D721Med (cell line): ENCODE data around the gene RNF180.
"Not testable (repeated sequence)": the region's sequence is repeated elsewhere in the genome, so short reads cannot be mapped to it uniquely, and the experiment has no call there.

ENCODE experiments used
- DNase-seq: peaks from one replicate; pipeline ENCODE4 v3.0.0; 2011; ENCODE audit warnings: low spot score; ENCODE audit not compliant: insufficient read length
- FAIRE-seq: peaks from 2 replicates; lab custom pipeline; 2011; peaks lifted over from hg19 to GRCh38; lab: Jason Lieb, UNC
- TF ChIP-seq, protein P1 (sequence below): IDR thresholded peaks from 2 replicates; pipeline ENCODE4 v1.5.1; 2012; ENCODE audit warnings: mild to moderate bottlenecking, control low read depth; ENCODE audit not compliant: insufficient read depth; ENCODE audit errors: missing control alignments

Gene RNF180

DNA sequence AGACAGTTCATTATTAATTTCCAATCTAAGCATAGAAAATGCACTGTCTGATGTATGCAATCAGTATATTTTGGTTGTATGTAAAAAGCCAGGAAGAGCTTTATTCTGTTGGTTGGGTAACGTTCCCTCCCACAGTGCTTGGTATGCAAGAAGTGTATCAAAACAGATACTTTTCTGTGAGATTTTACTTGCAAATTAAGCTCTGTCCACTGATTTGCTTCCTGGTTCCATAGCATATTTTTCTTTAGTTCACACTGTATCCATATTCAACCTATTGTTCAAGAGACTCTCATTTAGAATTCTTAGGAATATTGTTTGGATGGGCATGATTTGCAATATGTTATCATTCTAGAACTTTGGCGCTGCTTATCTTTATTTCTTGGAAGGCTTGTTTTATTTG, 47.4 kb downstream of the RNF180 start:
- no peak for FAIRE-seq
- no peak for DNase-seq
- TF ChIP-seq, protein P1, sequence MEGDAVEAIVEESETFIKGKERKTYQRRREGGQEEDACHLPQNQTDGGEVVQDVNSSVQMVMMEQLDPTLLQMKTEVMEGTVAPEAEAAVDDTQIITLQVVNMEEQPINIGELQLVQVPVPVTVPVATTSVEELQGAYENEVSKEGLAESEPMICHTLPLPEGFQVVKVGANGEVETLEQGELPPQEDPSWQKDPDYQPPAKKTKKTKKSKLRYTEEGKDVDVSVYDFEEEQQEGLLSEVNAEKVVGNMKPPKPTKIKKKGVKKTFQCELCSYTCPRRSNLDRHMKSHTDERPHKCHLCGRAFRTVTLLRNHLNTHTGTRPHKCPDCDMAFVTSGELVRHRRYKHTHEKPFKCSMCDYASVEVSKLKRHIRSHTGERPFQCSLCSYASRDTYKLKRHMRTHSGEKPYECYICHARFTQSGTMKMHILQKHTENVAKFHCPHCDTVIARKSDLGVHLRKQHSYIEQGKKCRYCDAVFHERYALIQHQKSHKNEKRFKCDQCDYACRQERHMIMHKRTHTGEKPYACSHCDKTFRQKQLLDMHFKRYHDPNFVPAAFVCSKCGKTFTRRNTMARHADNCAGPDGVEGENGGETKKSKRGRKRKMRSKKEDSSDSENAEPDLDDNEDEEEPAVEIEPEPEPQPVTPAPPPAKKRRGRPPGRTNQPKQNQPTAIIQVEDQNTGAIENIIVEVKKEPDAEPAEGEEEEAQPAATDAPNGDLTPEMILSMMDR = no peak

DNA sequence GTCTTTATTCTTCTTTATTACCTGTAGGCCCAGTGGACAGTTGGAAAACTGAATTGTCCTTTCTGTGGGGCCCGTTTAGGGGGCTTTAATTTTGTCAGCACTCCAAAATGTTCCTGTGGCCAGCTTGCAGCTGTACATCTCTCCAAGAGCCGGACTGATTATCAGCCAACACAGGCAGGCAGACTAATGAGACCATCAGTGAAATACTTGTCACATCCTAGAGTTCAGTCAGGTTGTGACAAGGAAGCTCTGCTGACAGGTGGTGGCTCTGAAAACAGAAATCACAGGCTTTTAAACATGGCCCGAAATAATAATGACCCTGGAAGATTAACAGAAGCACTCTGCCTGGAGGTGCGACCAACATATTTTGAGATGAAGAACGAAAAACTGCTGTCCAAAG, 47.9 kb downstream of the RNF180 start:
- TF ChIP-seq, protein P1 = no peak
- FAIRE-seq (no peak), DNase-seq (no peak)

DNA sequence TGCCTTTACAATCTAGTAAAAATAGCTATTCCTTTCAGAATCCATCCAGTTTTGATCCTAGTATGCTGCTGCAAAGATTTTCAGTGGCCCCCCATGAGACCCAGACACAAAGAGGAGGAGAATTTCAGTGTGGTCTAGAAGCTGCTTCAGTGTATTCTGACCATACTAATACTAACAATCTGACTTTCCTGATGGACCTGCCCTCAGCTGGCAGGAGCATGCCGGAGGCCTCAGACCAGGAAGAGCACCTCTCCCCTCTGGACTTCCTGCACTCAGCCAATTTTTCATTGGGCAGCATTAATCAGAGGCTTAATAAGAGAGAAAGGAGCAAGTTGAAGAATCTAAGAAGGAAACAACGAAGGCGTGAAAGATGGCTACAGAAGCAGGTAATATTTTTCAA, 48.5 kb downstream of the RNF180 start:
- FAIRE-seq = no peak
- no peak for DNase-seq
- TF ChIP-seq, protein P1 = no peak

DNA sequence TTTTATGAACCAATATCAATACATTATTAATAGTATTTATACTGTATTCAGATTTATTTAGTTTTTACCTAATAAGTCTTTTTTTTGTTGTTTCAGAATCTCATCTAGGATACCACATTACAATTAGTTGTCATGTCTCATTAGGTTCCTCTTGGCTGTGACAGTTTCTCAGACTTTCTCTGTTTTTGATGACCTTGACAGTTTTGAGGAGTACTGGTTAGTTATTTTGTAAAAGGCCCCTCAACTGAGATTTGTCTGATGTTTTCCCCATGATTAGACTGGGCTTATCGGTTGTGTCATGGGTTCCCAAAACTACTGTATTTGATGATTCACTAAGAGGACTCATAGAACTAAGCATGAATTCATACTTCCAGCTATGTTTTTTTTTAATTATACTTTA, 56.3 kb downstream of the RNF180 start:
- DNase-seq (no peak), FAIRE-seq (no peak)
- TF ChIP-seq, protein P1 = no peak

DNA sequence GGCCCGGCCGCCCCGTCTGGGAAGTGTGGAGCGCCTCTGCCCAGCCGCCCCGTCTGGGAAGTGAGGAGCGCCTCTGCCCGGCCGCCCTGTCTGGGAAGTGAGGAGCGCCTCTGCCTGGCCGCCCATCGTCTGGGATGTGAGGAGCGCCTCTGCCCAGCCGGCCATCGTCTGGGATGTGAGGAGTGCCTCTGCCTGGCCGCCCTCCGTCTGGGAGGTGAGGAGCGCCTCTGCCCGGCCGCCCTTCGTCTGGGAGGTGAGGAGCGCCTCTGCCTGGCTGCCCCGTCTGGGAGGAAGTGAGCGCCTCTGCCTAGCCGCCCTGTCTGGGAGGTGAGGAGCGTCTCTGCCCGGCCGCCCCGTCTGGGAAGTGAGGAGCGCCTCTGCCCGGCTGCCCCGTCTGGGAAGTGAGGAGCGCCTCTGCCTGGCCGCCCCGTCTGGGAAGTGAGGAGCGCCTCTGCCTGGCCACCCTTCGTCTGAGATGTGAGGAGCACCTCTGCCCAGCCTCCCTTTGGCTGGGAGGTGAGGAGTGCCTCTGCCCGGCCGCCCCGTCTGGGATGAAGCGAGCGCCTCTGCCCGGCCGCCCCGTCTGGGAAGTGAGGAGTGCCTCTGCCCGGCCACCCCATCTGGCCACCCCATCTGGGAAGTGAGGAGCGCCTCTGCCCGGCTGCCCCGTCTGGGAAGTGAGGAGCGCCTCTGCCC, 59.8 kb downstream of the RNF180 start:
- DNase-seq, FAIRE-seq: not testable (repeated sequence)

DNA sequence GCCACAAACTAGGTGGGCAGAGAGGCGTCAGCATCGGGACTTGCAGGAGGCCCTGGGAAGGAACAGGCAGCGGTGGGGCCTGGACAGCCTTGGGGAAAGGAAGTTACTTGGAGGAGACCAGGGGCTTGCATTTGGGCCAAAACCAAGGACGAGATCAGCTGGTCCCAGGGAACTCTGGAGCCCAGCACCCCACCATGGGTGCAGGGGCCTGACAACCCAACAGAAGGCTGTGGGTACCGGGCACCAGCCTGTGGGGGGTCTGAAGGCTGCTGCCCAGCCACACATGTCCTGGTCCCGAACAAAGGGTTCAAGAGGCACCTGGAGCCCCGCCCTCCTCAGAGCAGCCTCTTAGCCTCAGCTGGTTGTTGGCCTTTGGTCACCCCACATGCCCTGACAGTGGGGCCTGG, 61.5 kb downstream of the RNF180 start:
- not testable (repeated sequence) for FAIRE-seq, DNase-seq

DNA sequence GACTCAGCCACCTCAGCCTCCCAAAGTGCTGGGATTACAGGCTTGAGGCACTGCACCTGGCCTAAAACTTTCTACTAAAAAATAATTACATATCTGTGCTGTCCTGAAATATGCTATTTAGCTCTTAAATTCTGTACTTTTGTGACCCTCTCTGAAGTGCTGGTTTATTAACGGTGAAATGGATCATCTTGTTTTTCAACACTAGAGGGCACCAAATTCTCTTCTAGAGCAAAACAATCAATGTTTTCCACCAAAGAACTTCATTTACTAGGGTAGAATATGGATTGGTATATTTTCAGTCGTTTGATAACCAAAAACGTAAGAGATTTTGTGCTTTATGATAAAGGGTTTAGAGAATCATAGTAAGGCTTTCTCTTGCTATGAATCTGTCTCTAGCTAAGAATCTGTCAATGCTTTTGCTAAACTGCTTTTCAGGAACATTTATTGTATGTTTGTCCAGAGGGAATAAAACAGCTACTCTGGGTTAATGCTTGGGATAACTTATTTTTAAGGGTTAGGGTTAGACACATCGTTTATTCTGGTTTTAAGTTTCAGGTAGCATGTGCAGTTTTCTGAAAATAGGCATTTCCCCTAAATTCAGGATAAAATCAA, 63.6 kb downstream of the RNF180 start:
- TF ChIP-seq, protein P1 = peak; percentile 73
- DNase-seq = peak; percentile 39
- peak; percentile 69 for FAIRE-seq

DNA sequence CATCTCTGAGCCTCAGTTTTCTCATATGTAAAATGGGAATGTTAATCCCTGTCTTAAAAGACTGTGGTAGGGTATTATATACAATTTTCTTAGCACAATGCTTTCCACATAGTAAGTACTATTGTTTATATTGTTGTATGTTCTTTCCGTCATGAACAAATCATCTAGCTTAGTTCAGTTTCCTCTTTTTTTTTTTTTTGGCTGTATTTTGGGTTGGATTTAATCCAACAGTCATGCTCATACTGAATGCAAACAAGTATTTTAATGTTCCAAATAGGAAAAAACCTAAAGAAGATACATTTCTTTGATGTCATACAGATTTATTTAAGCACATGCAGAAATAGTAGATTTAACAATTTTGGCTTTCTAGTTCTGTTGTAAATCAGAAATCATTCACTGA, 95.1 kb downstream of the RNF180 start:
- FAIRE-seq (no peak), DNase-seq (no peak)
- TF ChIP-seq, protein P1 = no peak
